ENCODE measurements around the gene PNPLA7.
"Not testable (repeated sequence)": the region's sequence is repeated elsewhere in the genome, so short reads cannot be mapped to it uniquely, and the experiment has no call there.

- TF ChIP-seq, protein P1, sequence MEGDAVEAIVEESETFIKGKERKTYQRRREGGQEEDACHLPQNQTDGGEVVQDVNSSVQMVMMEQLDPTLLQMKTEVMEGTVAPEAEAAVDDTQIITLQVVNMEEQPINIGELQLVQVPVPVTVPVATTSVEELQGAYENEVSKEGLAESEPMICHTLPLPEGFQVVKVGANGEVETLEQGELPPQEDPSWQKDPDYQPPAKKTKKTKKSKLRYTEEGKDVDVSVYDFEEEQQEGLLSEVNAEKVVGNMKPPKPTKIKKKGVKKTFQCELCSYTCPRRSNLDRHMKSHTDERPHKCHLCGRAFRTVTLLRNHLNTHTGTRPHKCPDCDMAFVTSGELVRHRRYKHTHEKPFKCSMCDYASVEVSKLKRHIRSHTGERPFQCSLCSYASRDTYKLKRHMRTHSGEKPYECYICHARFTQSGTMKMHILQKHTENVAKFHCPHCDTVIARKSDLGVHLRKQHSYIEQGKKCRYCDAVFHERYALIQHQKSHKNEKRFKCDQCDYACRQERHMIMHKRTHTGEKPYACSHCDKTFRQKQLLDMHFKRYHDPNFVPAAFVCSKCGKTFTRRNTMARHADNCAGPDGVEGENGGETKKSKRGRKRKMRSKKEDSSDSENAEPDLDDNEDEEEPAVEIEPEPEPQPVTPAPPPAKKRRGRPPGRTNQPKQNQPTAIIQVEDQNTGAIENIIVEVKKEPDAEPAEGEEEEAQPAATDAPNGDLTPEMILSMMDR (conservative IDR thresholded peaks at IDR 0.05 in 1 of 2, IDR thresholded peaks at IDR 0.05 in 1 of 2; ENCODE audit: extremely low read depth in 1 of 2, insufficient read depth in 1 of 2, low read depth in 1 of 2, low read length in 2 of 2) = not testable (repeated sequence)
- TF ChIP-seq EZH2 (IDR thresholded peaks at IDR 0.05; ENCODE audit: borderline replicate concordance, low read length) = not testable (repeated sequence)
Observed at GRCh38 chr9:137536594-137537131, 13.5 kb downstream of the PNPLA7 start.

Data from mammary epithelial cell (primary cell).